Stomach (tissue), 9 donors: ENCODE data around the gene NT5DC3. TPM values are rescaled to one million over a fixed set of nuclear protein-coding genes. Genes with fewer than 3 reads are reported as not detected.

Source experiments
- DNase-seq, 2 donors: peaks; one replicate each; pipeline versions ENCODE4 v3.0.0 to v3.0.0-alpha.2; 2013 to 2019
- H3K27ac ChIP-seq, 5 donors: fragments of 200-600 bp in 4 of 5; sonication (generic) in 4 of 5; one replicate each; pipeline ENCODE4 v1.5.1; 2013 to 2019; ENCODE audit warnings: mild to moderate bottlenecking in 1 of 5, moderate library complexity in 1 of 5
- H3K27me3 ChIP-seq, 3 donors: fragments of 200-600 bp; sonication (generic); one replicate each; pipeline ENCODE4 v1.5.1; 2017 to 2019; ENCODE audit warnings: mixed run types in 1 of 3
- H3K36me3 ChIP-seq, 4 donors: fragments of 200-600 bp; sonication (generic); 1 replicate in 3 of 4; 2 replicates in 1 of 4; pipeline ENCODE4 v1.5.1; 2016 to 2019
- H3K4me1 ChIP-seq, 4 donors: fragments of 200-600 bp; sonication (generic); one replicate each; pipeline ENCODE4 v1.5.1; 2016 to 2019
- H3K4me3 ChIP-seq, 4 donors: fragments of 200-600 bp; sonication (generic) in 3 of 4; one replicate each; pipeline ENCODE4 v1.5.1; 2016 to 2019; ENCODE audit warnings: mild to moderate bottlenecking in 1 of 4
- H3K9me3 ChIP-seq, 4 donors: fragments of 200-600 bp; sonication (generic); one replicate each; pipeline ENCODE4 v1.5.1; 2016 to 2019
- EP300 ChIP-seq: sonication (generic); formaldehyde crosslinking; IDR thresholded peaks from one replicate; pipeline ENCODE4 v1.6.1; 2017; ENCODE audit warnings: antibody characterized with exemption
- POLR2A ChIP-seq, 4 donors: fragments of 450-650 bp; IDR thresholded peaks; one replicate each; pipeline ENCODE4 v1.6.1; 2016; ENCODE audit warnings: antibody characterized with exemption in 4 of 4, control low read depth in 2 of 4, mild to moderate bottlenecking in 1 of 4, moderate library complexity in 1 of 4
- POLR2AphosphoS5 ChIP-seq, 3 donors: sonication (generic); formaldehyde crosslinking; IDR thresholded peaks; one replicate each; pipeline ENCODE4 v1.6.1; 2016; ENCODE audit warnings: antibody characterized with exemption in 3 of 3
- WGBS, 5 donors: extraction: QIAGEN DNeasy Blood & Tissue Kit in 3 of 5; methylation state at CpG; one replicate each; pipeline versions ENCODE4 v1.1.5 to v1.1.7; 2013 to 2018; 5-methylcytosine and 5-hydroxymethylcytosine counted together
- intact Hi-C: fragments of 100-400 bp; cut with DNase I; formaldehyde crosslinking; loops from one replicate; pipeline ENCODE4 v1.15.1; 2023; ENCODE audit warnings: low total_unique reads
- polyA plus RNA-seq, 3 donors: library from polyadenylated mRNA; stranded (reverse); fragments of 200-250 nt; gene quantifications; one replicate each; pipeline ENCODE4 v1.2.3, GENCODE V29; 2013
- total RNA-seq, 5 donors: library from RNA; depleted of rRNA; stranded (reverse); fragments of >200 nt; gene quantifications; one replicate each; pipeline versions ENCODE4 v1.1.0 to v1.2.3, GENCODE V29; 2014 to 2016
- TF ChIP-seq, protein P1 (sequence below), 7 experiments: fragments of 450-650 bp in 4 of 7; fragments of 200-600 bp in 3 of 7; sonication (generic) in 3 of 7; IDR thresholded peaks; one replicate each; pipeline ENCODE4 v1.5.1; 2016 to 2019; ENCODE audit warnings: antibody characterized with exemption in 7 of 7, control low read depth in 2 of 7, mild to moderate bottlenecking in 1 of 7
- donor health status: healthy with polysubstance abuse.
- donor health status: Bipolar disorder and iron deficiency.
- donor health status: healthy.

NT5DC3 gene
- total and polyA plus RNA-seq, 8 donors = 0.76 to 42.9 (median 8.7) TPM

DNA sequence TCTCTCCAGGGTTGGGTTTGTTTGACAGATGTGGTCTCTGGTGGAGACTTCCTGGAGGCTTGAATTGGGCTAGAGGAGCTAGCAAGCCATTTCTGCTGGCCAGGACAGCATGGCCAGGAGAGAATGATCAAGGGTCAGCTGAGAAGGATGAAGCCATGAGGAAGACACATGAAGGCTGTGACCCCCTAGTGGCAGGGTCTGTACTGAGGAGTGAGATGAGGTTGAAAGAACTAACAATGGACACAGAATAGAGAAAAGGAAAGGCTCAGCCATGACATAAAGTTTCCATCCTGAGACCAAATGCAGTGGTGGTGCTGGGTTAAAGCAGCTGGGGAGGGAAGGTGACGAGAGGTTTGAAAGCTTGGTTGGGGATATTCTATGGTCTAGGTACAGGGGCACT, 89.9 kb downstream of the NT5DC3 start:
- no peak for DNase-seq
- intact Hi-C loops = no loop called here
- H3K4me3 ChIP-seq = no peak overlapping the region
- no peaks in the 10 kb centered on the region for H3K4me1 ChIP-seq
- no peak overlapping the region for H3K27ac ChIP-seq
- no peak for TF ChIP-seq POLR2A (IDR thresholded peaks at IDR 0.05)
- TF ChIP-seq, protein P1, sequence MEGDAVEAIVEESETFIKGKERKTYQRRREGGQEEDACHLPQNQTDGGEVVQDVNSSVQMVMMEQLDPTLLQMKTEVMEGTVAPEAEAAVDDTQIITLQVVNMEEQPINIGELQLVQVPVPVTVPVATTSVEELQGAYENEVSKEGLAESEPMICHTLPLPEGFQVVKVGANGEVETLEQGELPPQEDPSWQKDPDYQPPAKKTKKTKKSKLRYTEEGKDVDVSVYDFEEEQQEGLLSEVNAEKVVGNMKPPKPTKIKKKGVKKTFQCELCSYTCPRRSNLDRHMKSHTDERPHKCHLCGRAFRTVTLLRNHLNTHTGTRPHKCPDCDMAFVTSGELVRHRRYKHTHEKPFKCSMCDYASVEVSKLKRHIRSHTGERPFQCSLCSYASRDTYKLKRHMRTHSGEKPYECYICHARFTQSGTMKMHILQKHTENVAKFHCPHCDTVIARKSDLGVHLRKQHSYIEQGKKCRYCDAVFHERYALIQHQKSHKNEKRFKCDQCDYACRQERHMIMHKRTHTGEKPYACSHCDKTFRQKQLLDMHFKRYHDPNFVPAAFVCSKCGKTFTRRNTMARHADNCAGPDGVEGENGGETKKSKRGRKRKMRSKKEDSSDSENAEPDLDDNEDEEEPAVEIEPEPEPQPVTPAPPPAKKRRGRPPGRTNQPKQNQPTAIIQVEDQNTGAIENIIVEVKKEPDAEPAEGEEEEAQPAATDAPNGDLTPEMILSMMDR (IDR thresholded peaks at IDR 0.05) = no peak
- TF ChIP-seq EP300 = no peak
- TF ChIP-seq POLR2AphosphoS5 (IDR thresholded peaks at IDR 0.05) = no peak
- H3K9me3 ChIP-seq = no peaks in the 10 kb centered on the region
- no peaks in the 10 kb centered on the region for H3K27me3 ChIP-seq
- no peaks in the 10 kb centered on the region for H3K36me3 ChIP-seq
- 85 to 95% (median 89%) methylated on average over 1 of the region's 1 CpG for WGBS, 5 donors

DNA sequence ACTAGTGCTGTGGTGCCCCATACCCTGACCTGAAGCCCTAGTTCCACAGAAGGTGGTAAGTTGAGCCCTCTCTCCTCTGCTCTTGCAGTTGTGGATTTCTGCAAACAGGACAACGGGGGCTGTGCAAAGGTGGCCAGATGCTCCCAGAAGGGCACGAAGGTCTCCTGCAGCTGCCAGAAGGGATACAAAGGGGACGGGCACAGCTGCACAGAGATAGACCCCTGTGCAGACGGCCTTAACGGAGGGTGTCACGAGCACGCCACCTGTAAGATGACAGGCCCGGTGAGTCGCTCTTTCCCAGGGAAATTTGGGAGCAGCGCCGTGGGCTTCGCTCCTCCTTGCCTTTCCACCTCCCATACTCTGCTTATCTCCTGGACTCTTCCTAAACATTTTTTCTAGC, 92.2 kb downstream of the NT5DC3 start:
- Histone ChIP-seq H3K4me1 (no peaks in the 10 kb centered on the region), H3K4me3 (no peak overlapping the region), H3K36me3 (no peaks in the 10 kb centered on the region), H3K9me3 (no peaks in the 10 kb centered on the region), H3K27ac (no peak overlapping the region), H3K27me3 (no peaks in the 10 kb centered on the region)
- TF ChIP-seq, protein P1 (IDR thresholded peaks at IDR 0.05) = no peak
- 88 to 96% (median 90%) methylated on average over 10 to 12 of the region's 12 CpGs for WGBS, 5 donors
- intact Hi-C loops = no loop called here
- DNase-seq = no peak

DNA sequence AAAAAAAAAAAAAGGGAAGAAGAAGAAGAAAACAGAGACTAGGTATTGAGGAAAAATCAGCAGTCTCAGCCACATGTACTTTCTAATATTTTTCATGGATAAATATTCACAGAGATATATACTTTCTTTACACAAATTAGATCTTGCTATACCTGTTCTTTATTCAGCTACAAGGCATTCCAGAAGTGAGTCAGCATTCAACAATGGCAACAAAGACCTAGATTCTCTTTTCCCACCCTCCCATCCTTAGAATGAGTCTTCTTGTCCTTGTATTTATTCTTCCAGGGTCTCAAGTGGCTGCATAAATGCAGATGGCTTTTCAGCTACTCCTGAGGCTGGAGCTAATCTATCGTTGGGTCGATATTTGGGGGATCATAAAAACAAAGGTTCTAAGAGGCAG, 93.0 kb downstream of the NT5DC3 start:
- Histone ChIP-seq H3K27ac (no peak overlapping the region), H3K4me3 (no peak overlapping the region), H3K36me3 (no peaks in the 10 kb centered on the region), H3K27me3 (no peaks in the 10 kb centered on the region), H3K9me3 (no peaks in the 10 kb centered on the region), H3K4me1 (no peaks in the 10 kb centered on the region)
- 84 to 95% (median 90%) methylated on average over 2 of the region's 2 CpGs for whole genome bisulfite sequencing, 5 donors
- no peak for TF ChIP-seq POLR2AphosphoS5 (IDR thresholded peaks at IDR 0.05)
- no peak for TF ChIP-seq EP300
- TF ChIP-seq, protein P1 (IDR thresholded peaks at IDR 0.05) = no peak
- no peak for TF ChIP-seq POLR2A (IDR thresholded peaks at IDR 0.05)
- no peak for DNase-seq
- intact Hi-C loops = no loop called here

DNA sequence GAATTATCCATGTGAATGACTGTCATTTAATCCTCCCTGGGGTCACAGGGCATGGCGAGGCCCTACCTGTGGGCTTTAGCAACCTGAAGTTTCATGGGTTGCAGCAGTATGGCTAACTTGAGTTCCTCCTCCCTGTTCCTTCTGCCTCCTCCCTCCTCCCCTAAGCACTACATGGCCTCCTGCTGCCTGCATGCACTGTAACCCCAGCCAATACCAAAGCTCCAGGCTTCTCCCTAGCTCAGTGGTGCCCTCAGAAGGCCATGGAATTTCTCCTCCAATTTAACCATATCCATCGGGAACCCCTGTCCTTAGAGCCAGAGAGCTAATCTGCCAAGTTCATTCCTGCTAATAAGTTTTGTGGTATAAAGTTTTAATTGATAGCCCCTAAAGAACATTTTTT, 95.1 kb downstream of the NT5DC3 start:
- WGBS, 5 donors = 75 to 86% (median 83%) methylated on average over 2 of the region's 2 CpGs
- Histone ChIP-seq H3K4me3 (no peak overlapping the region), H3K36me3 (no peaks in the 10 kb centered on the region), H3K27me3 (no peaks in the 10 kb centered on the region), H3K4me1 (no peaks in the 10 kb centered on the region), H3K9me3 (no peaks in the 10 kb centered on the region), H3K27ac (no peak overlapping the region)
- intact Hi-C loops = no loop called here
- TF ChIP-seq EP300 (no peak), POLR2AphosphoS5 (IDR thresholded peaks at IDR 0.05) (no peak), POLR2A (IDR thresholded peaks at IDR 0.05) (no peak)
- TF ChIP-seq, protein P1 (IDR thresholded peaks at IDR 0.05) = no peak
- DNase-seq = no peak

DNA sequence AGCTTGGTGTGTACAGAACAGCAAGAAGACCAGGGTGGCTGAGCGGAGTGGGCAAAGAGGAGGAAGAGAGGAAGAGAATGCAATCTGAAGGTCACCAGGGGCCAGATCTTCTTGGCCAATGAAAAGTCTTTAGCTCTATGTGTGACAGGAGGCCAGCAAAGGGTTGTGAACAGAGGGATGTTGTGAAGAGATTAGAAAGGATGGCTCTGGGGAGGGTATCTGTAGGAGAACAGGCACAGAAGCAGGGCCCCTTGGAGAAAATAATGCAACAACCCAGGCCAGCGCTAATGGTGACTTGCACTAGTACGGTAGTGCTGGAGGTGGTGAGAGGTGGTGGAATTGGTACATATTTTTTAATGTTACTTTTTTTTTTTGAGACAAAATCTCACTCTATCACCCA, 97.2 kb downstream of the NT5DC3 start:
- DNase-seq = no peak
- TF ChIP-seq POLR2A (IDR thresholded peaks at IDR 0.05) = no peak
- TF ChIP-seq EP300 = no peak
- TF ChIP-seq POLR2AphosphoS5 (IDR thresholded peaks at IDR 0.05) = no peak
- TF ChIP-seq, protein P1 (IDR thresholded peaks at IDR 0.05) = no peak
- intact Hi-C loops = no loop called here

More for the DNA sequence above, 97.2 kb downstream of the NT5DC3 start:
- Histone ChIP-seq H3K36me3 (no peaks in the 10 kb centered on the region), H3K9me3 (no peaks in the 10 kb centered on the region), H3K27ac (no peak overlapping the region), H3K27me3 (no peaks in the 10 kb centered on the region), H3K4me1 (no peaks in the 10 kb centered on the region), H3K4me3 (no peak overlapping the region)
- WGBS, 5 donors = 92 to 98% (median 96%) methylated on average over 3 of the region's 3 CpGs
